ENCODE results near the gene DUXA.

The DUXA gene

DNA sequence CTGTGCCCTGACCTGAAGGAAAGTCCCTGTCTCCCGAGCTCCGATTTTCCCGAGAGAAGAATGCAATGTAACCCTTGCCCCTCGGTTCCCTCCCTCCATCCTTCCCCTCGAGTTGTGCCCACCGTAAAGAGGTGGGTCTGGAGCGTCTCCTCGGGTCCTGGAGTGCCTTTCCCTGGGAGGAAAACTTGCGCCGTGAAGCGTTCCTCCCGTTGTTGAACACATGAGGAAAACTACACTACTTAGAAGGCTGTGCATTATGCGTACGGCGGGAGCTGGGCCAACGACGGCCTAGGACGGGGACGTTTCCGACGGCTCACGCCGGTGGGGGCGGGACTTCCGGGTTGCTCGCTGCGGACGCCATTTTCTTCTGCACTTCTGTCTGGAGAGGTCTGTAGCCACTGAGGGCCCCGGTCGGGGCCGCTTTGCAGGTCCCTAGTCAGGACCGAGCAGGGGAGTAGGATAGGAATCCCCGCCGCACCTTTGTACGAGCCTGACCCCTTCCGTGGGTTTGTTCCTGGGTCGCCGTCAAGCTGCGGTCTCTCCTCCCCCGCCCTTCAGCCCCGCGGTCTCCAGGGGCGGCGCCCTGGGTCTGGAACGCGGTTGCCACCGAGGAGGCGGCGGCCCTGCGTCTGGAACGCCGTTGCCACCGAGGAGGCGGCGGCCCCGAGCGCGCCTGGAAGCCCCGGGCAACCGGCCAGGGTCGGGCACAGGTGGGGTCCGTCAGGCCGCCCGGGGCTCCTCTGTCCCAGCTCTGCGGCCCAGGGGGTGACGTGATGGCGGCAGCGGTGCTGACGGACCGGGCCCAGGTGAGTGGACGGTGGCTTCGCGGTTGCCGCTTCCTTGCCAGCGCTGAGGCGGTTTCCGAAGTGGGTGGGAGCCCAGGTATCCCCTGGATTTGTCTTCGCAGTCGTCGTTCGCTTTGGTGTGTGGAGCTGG is 24.1 kb upstream of the DUXA start, which contains the start of gene ZNF264:
Gene ZNF264, plus strand, starts transcription at position 360 of the 936 bp plus-strand sequence. Its CDS starts 414 bp downstream, at position 774.
- Histone ChIP-seq H3K4me3 (ENCODE audit: low read length) (peak within 1 kb of the TSS; percentile 73), H3K36me3 (ENCODE audit: control insufficient read depth, low read length) (peaks cover 8% of the 10 kb centered on the region; the same call in 1 of the 2 replicates)

GRCh38 chr19:57190301-57190700 is 23.0 kb upstream of the DUXA start:
- peaks cover 12% of the 10 kb centered on the region for H3K4me1 ChIP-seq (ENCODE audit: control insufficient read depth, low read length)
- peak overlapping the region; percentile 73; the same call in 1 of the 2 replicates for H3K4me3 ChIP-seq (ENCODE audit: low read length)
- H3K4me2 ChIP-seq (ENCODE audit: low read length) = no peak overlapping the region
- no peaks in the 10 kb centered on the region for H3F3A ChIP-seq (ENCODE audit: control insufficient read depth, insufficient read depth)
- H3K36me3 ChIP-seq (ENCODE audit: control insufficient read depth, low read length) = peaks cover 8% of the 10 kb centered on the region; the same call in 1 of the 2 replicates
- no peaks in the 10 kb centered on the region for H3K79me2 ChIP-seq (ENCODE audit: control insufficient read depth, low read length)
- H3K27ac ChIP-seq (ENCODE audit: low read depth, low read length) = no peak overlapping the region
- H3K9me2 ChIP-seq (replicated peaks; ENCODE audit: control insufficient read depth, low read length) = no peaks in the 10 kb centered on the region
- TF ChIP-seq EZH2phosphoT487 (IDR thresholded peaks at IDR 0.05; ENCODE audit: borderline replicate concordance, low read length) (no peak), CTCF (IDR thresholded peaks at IDR 0.05; ENCODE audit: low read depth, low read length, poor library complexity, severe bottlenecking) (no peak)
- no peaks in the 10 kb centered on the region for H3K27me3 ChIP-seq (ENCODE audit: control insufficient read depth, low read length)
- no peaks in the 10 kb centered on the region for H4K20me1 ChIP-seq (ENCODE audit: control insufficient read depth, insufficient read depth, low read depth, low read length)
- H3K9me3 ChIP-seq (ENCODE audit: control insufficient read depth, insufficient read depth, low read length) = peaks cover 43% of the 10 kb centered on the region

More for the DNA sequence above, 24.1 kb upstream of the DUXA start, which contains the start of gene ZNF264:
- Histone ChIP-seq H3K9me3 (ENCODE audit: control insufficient read depth, insufficient read depth, low read length) (peaks cover 43% of the 10 kb centered on the region), H4K20me1 (ENCODE audit: control insufficient read depth, insufficient read depth, low read depth, low read length) (no peaks in the 10 kb centered on the region), H3K4me2 (ENCODE audit: low read length) (peak within 1 kb of the TSS; percentile 66), H3K27me3 (ENCODE audit: control insufficient read depth, low read length) (no peaks in the 10 kb centered on the region), H3K9me2 (replicated peaks; ENCODE audit: control insufficient read depth, low read length) (no peaks in the 10 kb centered on the region), H3K79me2 (ENCODE audit: control insufficient read depth, low read length) (no peaks in the 10 kb centered on the region), H3F3A (ENCODE audit: control insufficient read depth, insufficient read depth) (no peaks in the 10 kb centered on the region), H3K27ac (ENCODE audit: low read depth, low read length) (no peak within 1 kb of the TSS), H3K4me1 (ENCODE audit: control insufficient read depth, low read length) (peaks cover 12% of the 10 kb centered on the region)
- TF ChIP-seq EZH2phosphoT487 (IDR thresholded peaks at IDR 0.05; ENCODE audit: borderline replicate concordance, low read length) (no peak), CTCF (IDR thresholded peaks at IDR 0.05; ENCODE audit: low read depth, low read length, poor library complexity, severe bottlenecking) (no peak)

GRCh38 chr19:57171551-57172081 is 4.3 kb upstream of the DUXA start:
- no peaks in the 10 kb centered on the region for H3K9me2 ChIP-seq (replicated peaks; ENCODE audit: control insufficient read depth, low read length)
- TF ChIP-seq EZH2phosphoT487 (IDR thresholded peaks at IDR 0.05; ENCODE audit: borderline replicate concordance, low read length) (no peak), CTCF (IDR thresholded peaks at IDR 0.05; ENCODE audit: low read depth, low read length, poor library complexity, severe bottlenecking) (no peak)
- no peak overlapping the region for H3K27ac ChIP-seq (ENCODE audit: low read depth, low read length)
- no peak overlapping the region for H3K4me2 ChIP-seq (ENCODE audit: low read length)
- peaks cover 4% of the 10 kb centered on the region; the same call in 1 of the 2 replicates for H3K9me3 ChIP-seq (ENCODE audit: control insufficient read depth, insufficient read depth, low read length)
- no peaks in the 10 kb centered on the region for H4K20me1 ChIP-seq (ENCODE audit: control insufficient read depth, insufficient read depth, low read depth, low read length)
- no peaks in the 10 kb centered on the region for H3K79me2 ChIP-seq (ENCODE audit: control insufficient read depth, low read length)
- H3F3A ChIP-seq (ENCODE audit: control insufficient read depth, insufficient read depth) = no peaks in the 10 kb centered on the region
- no peaks in the 10 kb centered on the region for H3K4me1 ChIP-seq (ENCODE audit: control insufficient read depth, low read length)
- H3K36me3 ChIP-seq (ENCODE audit: control insufficient read depth, low read length) = no peaks in the 10 kb centered on the region
- H3K27me3 ChIP-seq (ENCODE audit: control insufficient read depth, low read length) = no peaks in the 10 kb centered on the region
- H3K4me3 ChIP-seq (ENCODE audit: low read length) = no peak overlapping the region

Measured in DOHH2 (cell line).